Cardiac muscle cell (in vitro differentiated cells and primary cell): ENCODE measurements around the gene FSTL4. TPM values are rescaled to one million over a fixed set of nuclear protein-coding genes. Genes with fewer than 3 reads are reported as not detected.

Source experiments
- DNase-seq, 2 donors: peaks; one replicate each; pipeline versions ENCODE4 v3.0.0 to v3.0.0-alpha.2; 2010 to 2017; ENCODE audit warnings: low read depth in 1 of 2, low spot score in 1 of 2
- H3K27ac ChIP-seq: fragments of 200-600 bp; sonication (generic); 2 replicates; pipeline ENCODE4 v1.5.1; 2016
- H3K27me3 ChIP-seq: fragments of 200-600 bp; sonication (generic); 2 replicates; pipeline ENCODE4 v1.6.0; 2016; ENCODE audit warnings: control low read depth
- H3K36me3 ChIP-seq: fragments of 200-600 bp; sonication (generic); 2 replicates; pipeline ENCODE4 v1.5.1; 2016; ENCODE audit warnings: control low read depth
- H3K4me1 ChIP-seq: fragments of 200-600 bp; sonication (generic); 2 replicates; pipeline ENCODE4 v1.8.1; 2017; ENCODE audit warnings: low read depth, mild to moderate bottlenecking, mixed run types
- H3K4me3 ChIP-seq: fragments of 200-600 bp; sonication (generic); 2 replicates; pipeline ENCODE4 v1.5.1; 2016; ENCODE audit warnings: mild to moderate bottlenecking
- H3K9me3 ChIP-seq: fragments of 200-600 bp; sonication (generic); 2 replicates; pipeline ENCODE4 v1.5.1; 2017; ENCODE audit warnings: low read depth, mild to moderate bottlenecking, control low read depth
- polyA plus RNA-seq: library from polyadenylated mRNA; unstranded; fragments of >200 nt; fragmentation: Nextera tagmentation; extraction: Ambion mirVana; gene quantifications from 2 replicates; pipeline ENCODE4 v1.2.1, GENCODE V29; 2016
- total RNA-seq: library from RNA; depleted of rRNA; stranded (reverse); fragments of >200 nt; gene quantifications from 2 replicates; pipeline ENCODE4 v1.2.3, GENCODE V29; 2016
- TF ChIP-seq, protein P1 (sequence below): IDR thresholded peaks from 2 replicates; pipeline ENCODE4 v1.5.1; 2012; ENCODE audit warnings: low read depth, mild to moderate bottlenecking, low read length

The FSTL4 gene
- total and polyA plus RNA-seq, 2 experiments from 2014 or later = 0.06 TPM; not detected in 1

DNA sequence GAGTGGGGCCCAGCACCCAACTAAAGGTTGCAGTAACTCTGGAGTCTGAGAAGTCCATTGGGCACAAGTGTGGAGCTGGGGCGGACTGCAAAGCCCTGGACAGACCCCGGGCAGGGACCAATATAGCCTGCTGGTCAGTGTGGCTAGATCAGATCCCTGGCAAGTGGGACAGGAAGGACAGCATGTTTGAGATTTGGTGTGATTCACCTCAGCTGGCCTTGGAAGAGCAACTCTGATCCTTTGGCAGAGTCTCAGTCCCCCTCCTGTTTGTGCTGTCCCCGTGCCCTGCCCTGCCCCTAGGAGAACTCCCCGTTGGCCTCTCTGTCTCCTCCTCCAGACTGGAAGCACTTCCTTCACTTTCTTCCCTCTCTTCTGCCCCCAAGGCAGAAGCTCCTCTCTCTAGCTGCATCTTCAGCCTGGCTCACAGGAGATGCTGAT lies 255.3 kb downstream of the FSTL4 start:
- DNase-seq = no peak
- Histone ChIP-seq H3K27me3 (no peaks in the 10 kb centered on the region), H3K27ac (no peak overlapping the region), H3K4me3 (no peak overlapping the region), H3K4me1 (peaks cover 12% of the 10 kb centered on the region), H3K36me3 (no peaks in the 10 kb centered on the region), H3K9me3 (no peaks in the 10 kb centered on the region)
- TF ChIP-seq, protein P1, sequence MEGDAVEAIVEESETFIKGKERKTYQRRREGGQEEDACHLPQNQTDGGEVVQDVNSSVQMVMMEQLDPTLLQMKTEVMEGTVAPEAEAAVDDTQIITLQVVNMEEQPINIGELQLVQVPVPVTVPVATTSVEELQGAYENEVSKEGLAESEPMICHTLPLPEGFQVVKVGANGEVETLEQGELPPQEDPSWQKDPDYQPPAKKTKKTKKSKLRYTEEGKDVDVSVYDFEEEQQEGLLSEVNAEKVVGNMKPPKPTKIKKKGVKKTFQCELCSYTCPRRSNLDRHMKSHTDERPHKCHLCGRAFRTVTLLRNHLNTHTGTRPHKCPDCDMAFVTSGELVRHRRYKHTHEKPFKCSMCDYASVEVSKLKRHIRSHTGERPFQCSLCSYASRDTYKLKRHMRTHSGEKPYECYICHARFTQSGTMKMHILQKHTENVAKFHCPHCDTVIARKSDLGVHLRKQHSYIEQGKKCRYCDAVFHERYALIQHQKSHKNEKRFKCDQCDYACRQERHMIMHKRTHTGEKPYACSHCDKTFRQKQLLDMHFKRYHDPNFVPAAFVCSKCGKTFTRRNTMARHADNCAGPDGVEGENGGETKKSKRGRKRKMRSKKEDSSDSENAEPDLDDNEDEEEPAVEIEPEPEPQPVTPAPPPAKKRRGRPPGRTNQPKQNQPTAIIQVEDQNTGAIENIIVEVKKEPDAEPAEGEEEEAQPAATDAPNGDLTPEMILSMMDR = no peak

DNA sequence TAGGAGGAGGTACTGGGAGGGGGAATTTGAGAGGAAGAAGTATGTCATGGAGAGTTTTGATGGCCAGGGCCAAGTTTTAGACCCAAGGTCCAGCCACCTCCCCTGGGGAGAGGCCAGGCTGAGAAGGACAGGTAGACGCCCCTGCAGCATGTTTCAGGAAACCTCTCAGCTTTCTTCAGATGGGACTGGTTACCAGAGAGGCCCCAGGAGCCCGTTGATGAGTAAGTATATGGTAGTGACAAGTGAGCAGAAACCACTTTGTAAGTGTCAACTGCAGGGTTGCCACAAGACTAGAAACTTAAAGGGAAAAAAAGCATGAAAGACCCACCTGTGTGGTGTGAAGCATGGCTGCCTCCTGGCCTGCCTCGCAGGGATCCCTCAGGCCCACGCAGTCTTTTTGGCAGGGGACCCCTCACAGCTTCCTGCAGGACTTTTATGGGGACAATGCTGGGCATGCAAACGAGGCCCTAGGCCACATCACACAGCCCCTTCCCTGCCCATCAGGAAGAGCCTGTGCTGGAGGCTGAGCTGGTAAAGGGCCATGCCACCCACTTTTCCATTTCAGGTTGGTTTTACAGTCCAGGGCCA lies 255.9 kb downstream of the FSTL4 start:
- TF ChIP-seq, protein P1 = no peak
- Histone ChIP-seq H3K27me3 (no peaks in the 10 kb centered on the region), H3K27ac (no peak overlapping the region), H3K36me3 (no peaks in the 10 kb centered on the region), H3K4me1 (peaks cover 12% of the 10 kb centered on the region), H3K9me3 (no peaks in the 10 kb centered on the region), H3K4me3 (no peak overlapping the region)
- DNase-seq = no peak

DNA sequence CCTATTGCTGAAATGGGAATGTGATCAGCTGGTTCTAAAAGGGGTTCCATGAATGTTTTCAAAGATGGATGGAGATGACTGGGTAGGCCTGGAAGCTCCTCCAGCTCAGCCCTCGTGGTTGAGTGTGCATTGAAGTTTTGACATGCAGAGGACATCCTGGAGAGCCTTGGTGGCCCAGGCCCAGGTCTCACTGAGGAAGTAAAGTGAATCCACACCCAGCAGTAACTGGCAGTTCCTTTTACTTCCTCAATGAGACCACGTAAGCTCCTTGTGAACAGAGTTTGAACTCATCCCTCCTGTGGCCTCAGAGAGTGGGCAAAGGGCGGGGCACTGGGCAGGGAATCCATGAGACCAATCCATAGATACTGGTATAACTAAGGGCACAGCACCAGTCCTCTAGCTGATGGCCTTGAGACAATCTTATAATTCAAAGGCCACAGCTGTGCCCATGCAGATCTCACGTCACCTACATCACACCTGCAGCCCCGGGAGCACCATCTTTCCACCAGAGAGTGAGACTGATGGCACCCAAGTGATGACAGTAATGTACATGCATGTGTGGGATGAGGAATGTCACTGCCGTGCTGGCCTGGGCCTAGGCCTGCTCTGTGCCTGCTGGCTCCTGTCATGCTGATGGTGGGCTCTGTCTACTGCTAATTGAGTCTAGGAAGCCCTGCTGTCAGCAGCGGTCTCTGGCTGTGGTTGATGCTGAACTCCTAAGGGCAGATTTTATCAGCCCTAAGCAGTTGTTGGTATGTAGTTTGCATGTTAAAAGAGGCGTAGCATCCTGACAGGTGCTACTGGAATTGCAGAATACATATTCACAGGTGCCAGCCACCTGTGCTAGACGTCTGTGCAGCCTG lies 257.8 kb downstream of the FSTL4 start:
- no peaks in the 10 kb centered on the region for H3K36me3 ChIP-seq
- H3K9me3 ChIP-seq = no peaks in the 10 kb centered on the region
- no peak overlapping the region for H3K4me3 ChIP-seq
- TF ChIP-seq, protein P1 = no peak
- DNase-seq = no peak
- no peaks in the 10 kb centered on the region for H3K4me1 ChIP-seq
- H3K27ac ChIP-seq = no peak overlapping the region
- H3K27me3 ChIP-seq = no peaks in the 10 kb centered on the region

DNA sequence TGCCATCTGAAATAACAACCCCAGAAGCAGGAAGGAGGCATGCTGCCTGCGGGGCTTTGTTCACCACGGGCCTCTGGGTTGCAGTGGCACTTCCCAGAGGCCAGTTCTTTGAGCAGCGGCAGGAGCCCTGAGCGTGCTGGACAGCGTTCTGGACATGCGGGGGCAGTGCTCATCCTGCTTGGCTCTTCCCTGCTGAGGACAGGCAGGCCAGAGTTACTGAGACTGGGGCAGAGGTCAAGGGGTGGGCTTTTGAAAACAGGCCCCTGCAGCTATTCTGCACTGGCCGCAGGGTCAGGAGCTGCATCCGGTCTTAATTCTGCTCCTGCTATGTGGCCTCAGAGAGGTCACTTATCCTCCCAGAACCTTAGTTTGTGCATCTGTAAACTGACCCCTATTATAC lies 258.6 kb downstream of the FSTL4 start:
- Histone ChIP-seq H3K36me3 (no peaks in the 10 kb centered on the region), H3K4me3 (no peak overlapping the region), H3K9me3 (no peaks in the 10 kb centered on the region), H3K27me3 (no peaks in the 10 kb centered on the region), H3K4me1 (no peaks in the 10 kb centered on the region), H3K27ac (no peak overlapping the region)
- peak; percentile 13 to 67 for DNase-seq
- TF ChIP-seq, protein P1 = no peak

DNA sequence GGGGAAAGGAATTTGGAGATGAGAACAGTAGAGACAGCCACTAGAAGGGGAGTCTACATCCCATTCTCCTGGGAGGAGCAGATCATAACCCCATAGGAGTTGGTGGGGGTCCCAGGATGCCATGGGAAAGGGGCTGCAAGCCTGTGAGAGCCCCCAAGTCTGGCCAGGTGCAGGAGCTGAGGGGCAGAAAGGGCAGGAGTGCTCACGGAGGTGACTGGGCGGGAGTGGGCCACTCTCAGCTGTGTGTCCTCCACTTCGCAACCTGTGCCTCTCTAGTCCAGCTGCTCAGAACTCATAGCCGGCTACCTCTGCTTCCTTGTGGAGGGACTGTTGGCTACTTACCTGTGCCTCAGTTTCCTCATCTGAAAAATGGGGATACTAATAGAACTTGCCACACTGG lies 263.9 kb downstream of the FSTL4 start:
- Histone ChIP-seq H3K4me1 (no peaks in the 10 kb centered on the region), H3K4me3 (no peak overlapping the region), H3K27ac (no peak overlapping the region), H3K36me3 (no peaks in the 10 kb centered on the region), H3K27me3 (no peaks in the 10 kb centered on the region), H3K9me3 (no peaks in the 10 kb centered on the region)
- TF ChIP-seq, protein P1 = no peak
- no peak for DNase-seq
